ENCODE results near the gene MRM2. TPM values are rescaled to one million over a fixed set of nuclear protein-coding genes. Genes with fewer than 3 reads are reported as not detected.

MRM2 gene
- total RNA-seq, 1 experiment from 2014 or later: 32.2 TPM

GRCh38 chr7:2254429-2255144 is 12.6 kb upstream of the MRM2 start:
- Histone ChIP-seq H3K9me3 (no peaks in the 10 kb centered on the region), H3K4me3 (no peak overlapping the region), H3K27me3 (no peaks in the 10 kb centered on the region), H3K36me3 (no peaks in the 10 kb centered on the region; the same call in 1 of the 2 replicates)
- DNase-seq: no peak

GRCh38 chr7:2253525-2254244 is 11.7 kb upstream of the MRM2 start:
- no peaks in the 10 kb centered on the region for H3K9me3 ChIP-seq
- no peak for DNase-seq
- H3K4me3 ChIP-seq: no peak overlapping the region
- H3K27me3 ChIP-seq: no peaks in the 10 kb centered on the region
- H3K36me3 ChIP-seq: no peaks in the 10 kb centered on the region; the same call in 1 of the 2 replicates

GRCh38 chr7:2253021-2253420 is 11.0 kb upstream of the MRM2 start:
- Histone ChIP-seq H3K27me3 (no peaks in the 10 kb centered on the region), H3K4me3 (no peak overlapping the region), H3K9me3 (no peaks in the 10 kb centered on the region), H3K36me3 (no peaks in the 10 kb centered on the region; the same call in 1 of the 2 replicates)
- no peak for DNase-seq

GRCh38 chr7:2251841-2252771 is 10.1 kb upstream of the MRM2 start:
- no peak for DNase-seq
- no peaks in the 10 kb centered on the region; the same call in 1 of the 2 replicates for H3K36me3 ChIP-seq
- H3K27me3 ChIP-seq: no peaks in the 10 kb centered on the region
- H3K9me3 ChIP-seq: no peaks in the 10 kb centered on the region
- H3K4me3 ChIP-seq: no peak overlapping the region

- no peak overlapping the region for H3K4me3 ChIP-seq
- H3K36me3 ChIP-seq: no peaks in the 10 kb centered on the region; the same call in 1 of the 2 replicates
- H3K9me3 ChIP-seq: no peaks in the 10 kb centered on the region
- DNase-seq: no peak
- H3K27me3 ChIP-seq: no peaks in the 10 kb centered on the region
Measured at GRCh38 chr7:2251381-2251780, 9.4 kb upstream of the MRM2 start.

- DNase-seq: no peak
- no peak overlapping the region for H3K4me3 ChIP-seq
- no peaks in the 10 kb centered on the region; the same call in 1 of the 2 replicates for H3K36me3 ChIP-seq
- H3K27me3 ChIP-seq: no peaks in the 10 kb centered on the region
- no peaks in the 10 kb centered on the region for H3K9me3 ChIP-seq
Measured at GRCh38 chr7:2249744-2250323, 7.8 kb upstream of the MRM2 start.

- Histone ChIP-seq H3K36me3 (no peaks in the 10 kb centered on the region; the same call in 1 of the 2 replicates), H3K9me3 (no peaks in the 10 kb centered on the region), H3K4me3 (no peak overlapping the region), H3K27me3 (no peaks in the 10 kb centered on the region)
- peak; percentile 85 for DNase-seq
Measured at GRCh38 chr7:2248984-2249694, 7.1 kb upstream of the MRM2 start.

- H3K4me3 ChIP-seq: no peak overlapping the region
Measured at GRCh38 chr7:2247141-2247995, 5.4 kb upstream of the MRM2 start.

GRCh38 chr7:2245883-2246675 is 4.1 kb upstream of the MRM2 start:
- DNase-seq: no peak
- Histone ChIP-seq H3K9me3 (no peaks in the 10 kb centered on the region), H3K27me3 (no peaks in the 10 kb centered on the region), H3K36me3 (no peaks in the 10 kb centered on the region; the same call in none of the 2 replicates), H3K4me3 (no peak overlapping the region)

More at GRCh38 chr7:2247141-2247995, 5.4 kb upstream of the MRM2 start:
- Histone ChIP-seq H3K9me3 (no peaks in the 10 kb centered on the region), H3K27me3 (no peaks in the 10 kb centered on the region), H3K36me3 (no peaks in the 10 kb centered on the region; the same call in 1 of the 2 replicates)
- DNase-seq: no peak

GRCh38 chr7:2244404-2244995 is 2.5 kb upstream of the MRM2 start:
- Histone ChIP-seq H3K4me3 (no peak overlapping the region), H3K9me3 (no peaks in the 10 kb centered on the region), H3K36me3 (peaks cover 14% of the 10 kb centered on the region)

GRCh38 chr7:2243458-2243857 is 1.5 kb upstream of the MRM2 start:
- H3K4me3 ChIP-seq: peak overlapping the region; percentile 68

More at GRCh38 chr7:2244404-2244995, 2.5 kb upstream of the MRM2 start:
- DNase-seq: no peak
- H3K27me3 ChIP-seq: no peaks in the 10 kb centered on the region

GRCh38 chr7:2242541-2243429 is 780 bp upstream of the MRM2 start:
- peak; percentile 30 for DNase-seq
- H3K36me3 ChIP-seq: peaks cover 27% of the 10 kb centered on the region
- no peaks in the 10 kb centered on the region for H3K27me3 ChIP-seq
- H3K9me3 ChIP-seq: no peaks in the 10 kb centered on the region
- H3K4me3 ChIP-seq: peak overlapping the region; percentile 68

More at GRCh38 chr7:2243458-2243857, 1.5 kb upstream of the MRM2 start:
- H3K9me3 ChIP-seq: no peaks in the 10 kb centered on the region
- no peak for DNase-seq
- peaks cover 20% of the 10 kb centered on the region for H3K36me3 ChIP-seq
- H3K27me3 ChIP-seq: no peaks in the 10 kb centered on the region

- H3K36me3 ChIP-seq: peaks cover 59% of the 10 kb centered on the region
- H3K4me3 ChIP-seq: no peak overlapping the region
- no peak for DNase-seq
- H3K9me3 ChIP-seq: no peaks in the 10 kb centered on the region
- no peaks in the 10 kb centered on the region for H3K27me3 ChIP-seq
Measured at GRCh38 chr7:2239242-2239641, 2.8 kb downstream of the MRM2 start.

All from MG63 (cell line).